HG03196 (cell line): ENCODE results near the gene CCDC74B.
"Not testable (repeated sequence)": the region's sequence is repeated elsewhere in the genome, so short reads cannot be mapped to it uniquely, and the experiment has no call there.

Experiments
- ATAC-seq: cut with Tn5 transposase; IDR thresholded peaks from one replicate; pipeline ENCODE4 v1.9.1; 2021; ENCODE audit not compliant: unreplicated experiment

Gene CCDC74B

GRCh38 chr2:130166611-130167010 lies 21.7 kb upstream of the CCDC74B start:
- ATAC-seq = not testable (repeated sequence)

DNA sequence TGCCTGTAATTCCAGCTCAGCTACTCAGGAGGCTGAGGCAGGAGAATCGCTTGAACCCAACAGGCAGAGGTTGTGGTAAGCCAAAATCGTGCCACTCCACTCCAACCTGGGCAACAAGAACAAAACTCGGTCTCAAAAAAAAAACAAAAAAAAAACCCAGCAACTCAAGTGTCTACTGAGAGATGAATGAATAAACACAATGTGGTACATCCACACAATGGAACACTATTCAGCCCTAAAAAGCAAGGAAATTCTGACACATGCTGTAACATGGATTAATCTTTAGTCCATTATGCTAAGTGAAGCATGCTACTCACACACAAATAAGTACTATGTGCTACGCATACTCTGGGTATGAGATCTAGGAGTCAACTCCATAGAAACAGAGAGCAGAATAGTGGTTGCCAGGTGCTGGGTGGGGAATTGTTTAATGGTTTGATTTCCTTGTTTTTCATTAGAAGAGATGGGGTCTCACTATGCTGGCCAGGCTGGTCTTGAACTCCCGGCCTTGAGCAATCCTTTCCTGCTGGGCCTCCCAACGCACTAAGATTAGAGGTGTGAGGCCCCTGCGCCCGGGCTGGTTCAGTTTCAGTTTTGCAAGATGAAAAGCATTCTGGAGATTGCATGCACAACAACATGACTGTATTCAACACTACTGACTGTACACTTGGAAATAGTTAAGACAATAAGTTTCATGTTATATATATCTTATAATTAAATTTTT lies 20.5 kb upstream of the CCDC74B start:
- no peak for ATAC-seq

DNA sequence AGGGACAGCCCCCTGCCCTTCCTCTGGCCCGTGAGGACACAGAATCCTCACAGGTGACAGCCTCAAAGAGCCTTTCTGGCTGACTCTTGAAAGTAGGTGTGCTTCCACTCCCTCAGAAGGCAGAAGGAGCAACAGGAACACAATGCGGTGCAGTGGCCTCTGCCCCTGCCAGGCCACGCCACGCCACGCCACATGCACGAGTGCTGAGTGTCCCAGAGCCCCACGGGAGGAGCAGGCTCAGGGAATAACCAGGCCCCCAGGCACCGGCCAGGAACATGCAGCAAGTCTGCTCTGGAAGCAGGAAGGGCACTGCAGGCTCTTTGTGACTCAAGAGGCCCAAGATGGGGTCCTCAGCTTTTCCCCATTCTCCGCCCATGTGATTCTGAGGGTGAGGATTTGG lies 18.1 kb upstream of the CCDC74B start:
- ATAC-seq = no peak

DNA sequence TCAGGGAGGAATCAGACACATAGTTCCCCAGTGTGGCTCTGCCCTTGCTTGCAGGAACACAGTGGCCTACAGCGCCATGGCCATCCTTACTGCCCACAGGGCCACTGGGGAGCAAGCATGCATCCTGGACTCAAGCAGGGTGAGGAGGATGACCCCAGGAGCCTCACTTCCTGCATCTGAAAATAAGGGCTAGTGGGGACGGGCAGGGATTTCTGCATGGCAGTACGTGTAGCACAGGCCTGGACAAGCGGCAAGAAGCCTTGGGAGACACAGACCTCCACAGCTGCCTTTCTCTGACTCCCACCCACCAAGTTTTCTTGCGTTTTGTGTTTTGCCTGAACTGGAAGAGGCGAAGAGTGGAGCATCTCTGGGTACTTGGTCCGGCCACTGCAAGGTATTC lies 17.6 kb upstream of the CCDC74B start:
- not testable (repeated sequence) for ATAC-seq

- not testable (repeated sequence) for ATAC-seq
Measured at GRCh38 chr2:130160838-130161705, 16.2 kb upstream of the CCDC74B start.

DNA sequence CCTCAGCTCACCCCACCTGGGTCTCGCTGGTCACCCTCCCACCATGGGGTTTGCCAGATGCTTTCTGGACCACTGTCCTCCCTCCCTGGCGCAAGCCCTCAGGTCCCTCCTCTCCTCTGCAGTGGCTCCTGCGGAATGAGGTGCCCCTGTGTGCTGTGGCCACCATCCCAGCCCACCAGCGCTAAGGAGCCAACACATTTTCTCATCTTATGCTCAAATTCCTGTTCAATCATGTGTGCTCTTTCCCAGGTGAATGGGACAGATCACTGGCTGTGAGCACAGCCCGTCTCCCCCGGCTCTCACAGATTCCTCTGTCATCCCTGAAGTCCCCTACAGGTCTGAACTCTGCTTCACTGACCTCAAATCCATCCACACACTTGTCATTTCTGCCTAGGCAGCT lies 15.2 kb upstream of the CCDC74B start:
- ATAC-seq = no peak

GRCh38 chr2:130159376-130159775 lies 14.5 kb upstream of the CCDC74B start:
- ATAC-seq = not testable (repeated sequence)

DNA sequence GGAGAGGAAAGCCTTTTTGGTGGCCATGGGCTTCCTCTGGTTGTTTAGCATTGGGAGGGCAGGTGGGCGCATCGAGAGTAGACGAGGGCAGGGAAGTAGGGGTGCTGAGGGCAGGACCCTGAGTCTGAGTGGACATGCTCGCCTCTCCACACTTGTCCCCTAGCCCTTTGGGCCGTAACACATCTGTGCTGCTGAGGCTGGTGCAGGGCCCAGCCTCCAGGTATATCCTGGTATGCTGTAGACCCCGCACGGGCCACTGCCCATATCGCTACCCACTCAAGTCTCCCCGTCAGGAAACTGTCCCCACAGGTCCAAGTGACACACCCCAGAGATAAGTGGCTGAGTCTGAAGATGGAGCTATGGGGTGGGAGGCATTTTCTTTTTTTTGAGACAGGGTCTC lies 13.7 kb upstream of the CCDC74B start:
- ATAC-seq = no peak

- peak; percentile 72 for ATAC-seq
Measured at GRCh38 chr2:130157825-130158514, 13.1 kb upstream of the CCDC74B start.

GRCh38 chr2:130157354-130157753 lies 12.4 kb upstream of the CCDC74B start:
- peak; percentile 47 for ATAC-seq

DNA sequence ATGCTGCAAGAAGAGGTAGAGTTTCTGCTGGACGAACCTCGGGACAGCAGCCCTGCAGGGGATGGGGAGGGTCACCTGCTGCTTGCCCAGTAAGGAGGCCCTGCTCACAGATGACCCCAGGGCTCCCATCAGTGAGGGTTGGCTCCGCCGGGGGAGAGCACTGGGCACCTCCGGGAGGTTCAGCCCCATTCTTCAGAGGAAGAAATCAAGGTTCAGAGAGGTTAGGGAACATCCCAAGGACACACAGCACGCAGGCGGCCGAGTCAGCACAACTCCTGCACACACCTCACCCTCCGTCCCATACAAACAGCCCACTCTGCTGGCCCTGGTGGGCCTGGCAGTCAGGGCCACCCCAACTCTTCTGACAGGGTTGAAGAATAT lies 11.7 kb upstream of the CCDC74B start:
- no peak for ATAC-seq

DNA sequence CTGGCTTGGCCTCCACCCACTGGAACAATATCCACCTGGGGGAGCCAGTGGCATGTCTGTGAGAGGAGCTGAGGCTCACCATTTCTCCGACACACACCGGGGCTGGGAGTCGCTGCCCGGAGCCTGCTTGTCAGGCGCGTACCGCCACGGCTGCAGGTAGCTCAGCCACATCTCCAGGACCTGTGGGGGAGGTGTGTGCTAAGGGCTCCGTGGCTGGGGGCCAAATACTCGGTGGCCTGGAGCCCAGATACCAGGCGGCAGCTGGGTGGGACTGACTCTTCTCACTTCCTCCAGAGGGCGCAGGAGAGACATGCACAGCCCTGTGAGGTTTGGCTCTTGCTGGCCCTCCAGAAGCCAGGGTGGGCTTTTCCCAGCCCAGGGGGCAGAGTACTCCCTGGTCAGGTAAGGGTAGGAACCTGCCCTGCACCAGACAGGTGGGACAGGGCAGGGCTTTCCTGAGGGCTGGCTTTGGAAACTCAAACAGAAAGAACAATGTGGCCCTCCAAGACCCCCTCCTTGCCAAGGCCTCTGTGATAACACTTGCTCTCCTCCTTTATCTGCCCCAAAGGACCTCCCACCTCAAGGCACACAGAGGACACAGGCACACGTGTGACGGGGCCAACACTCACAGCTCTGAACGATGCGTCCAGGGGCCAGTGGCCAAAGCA lies 11.2 kb upstream of the CCDC74B start:
- not testable (repeated sequence) for ATAC-seq

DNA sequence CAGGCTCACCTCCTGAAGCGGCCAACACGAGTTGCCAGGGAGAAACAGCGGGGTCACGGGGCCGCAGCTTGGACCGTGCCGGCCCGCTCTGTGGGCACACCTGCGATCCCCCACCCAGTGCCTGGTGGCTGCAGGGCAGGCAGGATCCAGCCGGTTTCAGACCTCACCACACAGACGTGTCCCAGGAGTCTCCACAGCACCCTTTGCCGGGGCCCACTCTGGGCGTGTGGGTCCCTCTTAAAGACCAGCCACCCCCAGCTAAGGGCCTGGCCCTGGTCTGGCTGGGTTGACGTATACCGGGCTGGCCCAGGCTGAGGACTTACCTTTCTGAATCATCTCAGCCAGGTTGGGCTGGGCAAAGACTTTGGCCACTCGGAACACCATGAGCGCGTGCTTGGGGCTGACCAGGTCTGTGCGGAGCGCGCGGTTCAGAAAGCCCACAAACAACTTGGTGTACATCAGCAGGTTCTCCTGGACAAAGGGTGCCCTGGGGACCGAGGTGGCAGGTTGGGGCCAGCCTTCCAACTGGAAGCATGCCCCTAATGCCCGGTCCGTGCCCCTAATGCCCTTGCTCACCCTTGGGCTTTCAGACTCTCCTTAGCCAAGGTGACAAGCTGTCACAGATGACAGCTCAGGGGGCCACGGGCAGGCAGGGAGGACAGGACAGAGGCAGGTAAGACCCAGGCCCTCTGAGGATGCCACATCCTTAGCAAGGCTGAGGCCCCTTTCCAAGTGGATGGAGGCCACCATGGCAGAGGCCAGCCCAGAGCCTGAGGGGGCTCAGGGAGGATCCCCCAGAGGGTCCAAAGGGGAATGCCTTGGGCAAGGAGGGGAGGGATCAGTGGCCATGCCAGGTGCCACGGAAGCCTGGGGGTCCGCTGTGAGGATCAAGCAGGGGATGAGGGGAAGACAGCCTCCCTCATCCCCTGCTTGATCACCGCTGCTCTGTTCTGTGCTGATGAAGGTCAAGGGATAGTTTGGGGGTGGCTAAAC lies 10.2 kb upstream of the CCDC74B start:
- ATAC-seq = no peak

GRCh38 chr2:130154423-130154770 lies 9.5 kb upstream of the CCDC74B start:
- ATAC-seq = not testable (repeated sequence)

GRCh38 chr2:130153721-130154422 lies 9.0 kb upstream of the CCDC74B start:
- ATAC-seq = not testable (repeated sequence)

- ATAC-seq = no peak
Measured at GRCh38 chr2:130152816-130153595, 8.1 kb upstream of the CCDC74B start.

DNA sequence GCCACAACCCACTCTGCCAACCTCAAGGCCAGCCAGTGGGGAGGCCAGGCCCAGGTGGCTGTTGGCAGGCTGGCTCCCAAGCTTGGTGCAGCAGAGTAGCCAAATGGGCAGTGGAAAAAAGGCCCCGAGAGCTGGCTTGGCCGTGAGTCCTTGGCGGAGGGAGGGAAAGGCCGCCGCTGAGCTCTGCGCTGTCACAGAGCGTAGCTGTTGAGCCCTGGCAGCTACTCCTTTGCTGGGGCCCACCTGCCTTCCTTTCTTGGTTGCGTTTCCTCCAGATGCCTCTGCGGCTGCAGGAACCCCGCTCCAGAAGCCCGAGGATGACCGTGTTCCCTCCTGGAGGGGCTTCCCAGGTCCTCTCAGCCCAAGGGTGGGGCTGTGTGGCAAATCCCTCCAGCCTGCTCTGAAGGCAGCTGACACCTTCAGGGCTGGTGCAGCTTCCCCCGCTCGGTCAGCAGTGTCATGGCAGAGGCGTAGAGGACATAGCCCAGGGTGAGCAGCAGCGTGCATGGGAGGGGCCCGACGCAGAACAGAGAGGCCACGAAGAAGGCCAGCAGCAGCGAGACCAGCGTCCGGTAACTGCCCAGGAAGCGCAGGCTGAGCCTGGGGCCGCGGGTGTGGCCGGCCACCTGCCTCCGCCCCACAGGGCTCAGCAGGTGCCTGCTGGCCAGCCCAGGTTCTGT lies 7.4 kb upstream of the CCDC74B start:
- ATAC-seq = not testable (repeated sequence)

- not testable (repeated sequence) for ATAC-seq
Measured at GRCh38 chr2:130151145-130151512, 6.2 kb upstream of the CCDC74B start.
